H1 (cell line): ENCODE results near the gene CC2D2A. TPM values are rescaled to one million over a fixed set of nuclear protein-coding genes. Genes with fewer than 3 reads are reported as not detected.

Experiments used
- BACH1 ChIP-seq: IDR thresholded peaks from 2 replicates; pipeline ENCODE4 v1.6.1; 2012; ENCODE audit warnings: low read length, improper control_type of control experiment
- CTBP2 ChIP-seq: IDR thresholded peaks from 2 replicates; pipeline ENCODE4 v1.7.0; 2011; ENCODE audit warnings: borderline replicate concordance, mild to moderate bottlenecking, moderate library complexity, mixed read lengths, low read length; ENCODE audit not compliant: insufficient read depth, insufficient read length
- KDM4A ChIP-seq: IDR thresholded peaks from one replicate; pipeline ENCODE4 v1.7.1; 2012; ENCODE audit warnings: low read depth, mild to moderate bottlenecking, moderate library complexity, low read length, inconsistent platforms; ENCODE audit not compliant: severe bottlenecking
- polyA plus RNA-seq, 7 experiments: library from polyadenylated mRNA; depleted of rRNA in 3 of 7; stranded (reverse) in 5 of 7; unstranded in 2 of 7; fragments of >200 nt in 5 of 7; fragments of 200-250 nt in 2 of 7; gene quantifications; 1 replicate in 5 of 7; 2 replicates in 1 of 7; 4 replicates in 1 of 7; pipeline versions ENCODE4 v1.2.1 to v1.2.3, GENCODE V29; 2011 to 2013; ENCODE audit warnings: missing spikeins in 2 of 7, mixed read lengths in 2 of 7
- total RNA-seq: library from RNA; stranded (reverse); fragmentation: NEBNext Ultra II Directional; extraction: Animal tissue kit (Norgen Biotek cat#: 25700); gene quantifications from 2 replicates; pipeline ENCODE4 v1.2.1, GENCODE V29; 2021
- TF ChIP-seq, protein P1 (sequence below): fragments of 300-600 bp; sonication (generic); IDR thresholded peaks from 2 replicates; pipeline ENCODE4 v1.7.1; 2012; ENCODE audit warnings: low read length, moderate library complexity, mild to moderate bottlenecking, inconsistent platforms; ENCODE audit not compliant: insufficient replicate concordance

Gene CC2D2A
- total and polyA plus RNA-seq, 2 of the 8 experiments (the other 6 are each of a cell fraction or from before 2014, with no cell fraction given), result 11.0 to 12.2 TPM

DNA sequence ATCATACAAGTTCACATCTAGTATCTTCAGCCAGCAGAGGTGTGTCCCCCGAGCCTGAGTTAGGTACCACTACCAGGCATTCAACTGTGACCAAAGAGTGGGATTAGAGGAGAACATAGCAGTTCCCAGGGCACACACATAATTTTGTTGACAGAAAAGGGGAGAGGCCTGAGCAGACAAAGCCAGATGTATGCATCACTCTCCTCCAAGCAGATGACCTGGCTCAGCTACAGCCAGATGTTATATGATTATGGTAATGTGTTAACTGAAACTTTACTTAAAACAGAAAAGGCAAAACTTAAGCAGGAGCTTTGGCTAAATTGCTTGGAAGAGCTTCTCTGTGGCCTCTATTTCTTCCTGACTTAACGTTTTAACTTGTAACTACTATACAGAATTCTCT, 88.9 kb downstream of the CC2D2A start (continued):
- TF ChIP-seq CTBP2 (no peak), KDM4A (no peak), BACH1 (no peak)
- TF ChIP-seq, protein P1, sequence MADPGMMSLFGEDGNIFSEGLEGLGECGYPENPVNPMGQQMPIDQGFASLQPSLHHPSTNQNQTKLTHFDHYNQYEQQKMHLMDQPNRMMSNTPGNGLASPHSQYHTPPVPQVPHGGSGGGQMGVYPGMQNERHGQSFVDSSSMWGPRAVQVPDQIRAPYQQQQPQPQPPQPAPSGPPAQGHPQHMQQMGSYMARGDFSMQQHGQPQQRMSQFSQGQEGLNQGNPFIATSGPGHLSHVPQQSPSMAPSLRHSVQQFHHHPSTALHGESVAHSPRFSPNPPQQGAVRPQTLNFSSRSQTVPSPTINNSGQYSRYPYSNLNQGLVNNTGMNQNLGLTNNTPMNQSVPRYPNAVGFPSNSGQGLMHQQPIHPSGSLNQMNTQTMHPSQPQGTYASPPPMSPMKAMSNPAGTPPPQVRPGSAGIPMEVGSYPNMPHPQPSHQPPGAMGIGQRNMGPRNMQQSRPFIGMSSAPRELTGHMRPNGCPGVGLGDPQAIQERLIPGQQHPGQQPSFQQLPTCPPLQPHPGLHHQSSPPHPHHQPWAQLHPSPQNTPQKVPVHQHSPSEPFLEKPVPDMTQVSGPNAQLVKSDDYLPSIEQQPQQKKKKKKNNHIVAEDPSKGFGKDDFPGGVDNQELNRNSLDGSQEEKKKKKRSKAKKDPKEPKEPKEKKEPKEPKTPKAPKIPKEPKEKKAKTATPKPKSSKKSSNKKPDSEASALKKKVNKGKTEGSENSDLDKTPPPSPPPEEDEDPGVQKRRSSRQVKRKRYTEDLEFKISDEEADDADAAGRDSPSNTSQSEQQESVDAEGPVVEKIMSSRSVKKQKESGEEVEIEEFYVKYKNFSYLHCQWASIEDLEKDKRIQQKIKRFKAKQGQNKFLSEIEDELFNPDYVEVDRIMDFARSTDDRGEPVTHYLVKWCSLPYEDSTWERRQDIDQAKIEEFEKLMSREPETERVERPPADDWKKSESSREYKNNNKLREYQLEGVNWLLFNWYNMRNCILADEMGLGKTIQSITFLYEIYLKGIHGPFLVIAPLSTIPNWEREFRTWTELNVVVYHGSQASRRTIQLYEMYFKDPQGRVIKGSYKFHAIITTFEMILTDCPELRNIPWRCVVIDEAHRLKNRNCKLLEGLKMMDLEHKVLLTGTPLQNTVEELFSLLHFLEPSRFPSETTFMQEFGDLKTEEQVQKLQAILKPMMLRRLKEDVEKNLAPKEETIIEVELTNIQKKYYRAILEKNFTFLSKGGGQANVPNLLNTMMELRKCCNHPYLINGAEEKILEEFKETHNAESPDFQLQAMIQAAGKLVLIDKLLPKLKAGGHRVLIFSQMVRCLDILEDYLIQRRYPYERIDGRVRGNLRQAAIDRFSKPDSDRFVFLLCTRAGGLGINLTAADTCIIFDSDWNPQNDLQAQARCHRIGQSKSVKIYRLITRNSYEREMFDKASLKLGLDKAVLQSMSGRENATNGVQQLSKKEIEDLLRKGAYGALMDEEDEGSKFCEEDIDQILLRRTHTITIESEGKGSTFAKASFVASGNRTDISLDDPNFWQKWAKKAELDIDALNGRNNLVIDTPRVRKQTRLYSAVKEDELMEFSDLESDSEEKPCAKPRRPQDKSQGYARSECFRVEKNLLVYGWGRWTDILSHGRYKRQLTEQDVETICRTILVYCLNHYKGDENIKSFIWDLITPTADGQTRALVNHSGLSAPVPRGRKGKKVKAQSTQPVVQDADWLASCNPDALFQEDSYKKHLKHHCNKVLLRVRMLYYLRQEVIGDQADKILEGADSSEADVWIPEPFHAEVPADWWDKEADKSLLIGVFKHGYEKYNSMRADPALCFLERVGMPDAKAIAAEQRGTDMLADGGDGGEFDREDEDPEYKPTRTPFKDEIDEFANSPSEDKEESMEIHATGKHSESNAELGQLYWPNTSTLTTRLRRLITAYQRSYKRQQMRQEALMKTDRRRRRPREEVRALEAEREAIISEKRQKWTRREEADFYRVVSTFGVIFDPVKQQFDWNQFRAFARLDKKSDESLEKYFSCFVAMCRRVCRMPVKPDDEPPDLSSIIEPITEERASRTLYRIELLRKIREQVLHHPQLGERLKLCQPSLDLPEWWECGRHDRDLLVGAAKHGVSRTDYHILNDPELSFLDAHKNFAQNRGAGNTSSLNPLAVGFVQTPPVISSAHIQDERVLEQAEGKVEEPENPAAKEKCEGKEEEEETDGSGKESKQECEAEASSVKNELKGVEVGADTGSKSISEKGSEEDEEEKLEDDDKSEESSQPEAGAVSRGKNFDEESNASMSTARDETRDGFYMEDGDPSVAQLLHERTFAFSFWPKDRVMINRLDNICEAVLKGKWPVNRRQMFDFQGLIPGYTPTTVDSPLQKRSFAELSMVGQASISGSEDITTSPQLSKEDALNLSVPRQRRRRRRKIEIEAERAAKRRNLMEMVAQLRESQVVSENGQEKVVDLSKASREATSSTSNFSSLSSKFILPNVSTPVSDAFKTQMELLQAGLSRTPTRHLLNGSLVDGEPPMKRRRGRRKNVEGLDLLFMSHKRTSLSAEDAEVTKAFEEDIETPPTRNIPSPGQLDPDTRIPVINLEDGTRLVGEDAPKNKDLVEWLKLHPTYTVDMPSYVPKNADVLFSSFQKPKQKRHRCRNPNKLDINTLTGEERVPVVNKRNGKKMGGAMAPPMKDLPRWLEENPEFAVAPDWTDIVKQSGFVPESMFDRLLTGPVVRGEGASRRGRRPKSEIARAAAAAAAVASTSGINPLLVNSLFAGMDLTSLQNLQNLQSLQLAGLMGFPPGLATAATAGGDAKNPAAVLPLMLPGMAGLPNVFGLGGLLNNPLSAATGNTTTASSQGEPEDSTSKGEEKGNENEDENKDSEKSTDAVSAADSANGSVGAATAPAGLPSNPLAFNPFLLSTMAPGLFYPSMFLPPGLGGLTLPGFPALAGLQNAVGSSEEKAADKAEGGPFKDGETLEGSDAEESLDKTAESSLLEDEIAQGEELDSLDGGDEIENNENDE, result no peak
